ENCODE results near the gene PSKH1. TPM values are rescaled to one million over a fixed set of nuclear protein-coding genes. Genes with fewer than 3 reads are reported as not detected.
A peak's percentile ranks its signal among the peaks of the same experiment; 100 is the strongest.

The PSKH1 gene
- total and polyA plus RNA-seq, 10 donors: 5.0 to 31.3 (median 20.5) TPM

GRCh38 chr16:67878846-67879245, 14.2 kb upstream of the PSKH1 start:
- DNase-seq: no peak
- Histone ChIP-seq H3K36me3 (peaks cover 7 to 85% (median 78%) of the 10 kb centered on the region in 6 donors), H3K4me3 (no peak overlapping the region), H3K9me3 (no peaks in the 10 kb centered on the region), H3K4me1 (peaks cover 19 to 41% (median 29%) of the 10 kb centered on the region in 6 donors), H3K27me3 (replicated peaks in 1 of 7) (no peaks in the 10 kb centered on the region), H3K27ac (no peak overlapping the region)
- TF ChIP-seq POLR2A (IDR thresholded peaks at IDR 0.05): no peak
- no peak for TF ChIP-seq CTCF (IDR thresholded peaks at IDR 0.05 in 8 of 11, conservative IDR thresholded peaks at IDR 0.05 in 3 of 11)
- no peak for TF ChIP-seq POLR2AphosphoS5 (IDR thresholded peaks at IDR 0.05)
- intact Hi-C loops (cut with DNase I; ENCODE audit: low total_unique reads): no loop called here
- 95 to 100% (median 97%) methylated on average over 5 to 9 of the region's 9 CpGs for WGBS, 5 donors

- Histone ChIP-seq H3K27me3 (replicated peaks in 1 of 7) (no peaks in the 10 kb centered on the region), H3K9me3 (no peaks in the 10 kb centered on the region), H3K27ac (no peak overlapping the region), H3K4me1 (peaks cover 13 to 39% (median 24%) of the 10 kb centered on the region in 6 donors), H3K4me3 (no peak overlapping the region), H3K36me3 (peaks cover 7 to 91% (median 84%) of the 10 kb centered on the region in 6 donors)
- intact Hi-C loops (cut with DNase I; ENCODE audit: low total_unique reads): no loop called here
- 95 to 97% (median 96%) methylated on average over 9 to 12 of the region's 12 CpGs for WGBS, 5 donors
- DNase-seq: no peak
- TF ChIP-seq POLR2A (IDR thresholded peaks at IDR 0.05): no peak
- no peak for TF ChIP-seq CTCF (IDR thresholded peaks at IDR 0.05 in 8 of 11, conservative IDR thresholded peaks at IDR 0.05 in 3 of 11)
- no peak for TF ChIP-seq POLR2AphosphoS5 (IDR thresholded peaks at IDR 0.05)
Observed at GRCh38 chr16:67879462-67879861, 13.6 kb upstream of the PSKH1 start.

- Histone ChIP-seq H3K36me3 (peaks cover 7 to 96% (median 87%) of the 10 kb centered on the region in 6 donors), H3K27ac (no peak overlapping the region), H3K9me3 (no peaks in the 10 kb centered on the region)
Observed at GRCh38 chr16:67879936-67880335, 13.1 kb upstream of the PSKH1 start.

GRCh38 chr16:67880584-67880983, 12.5 kb upstream of the PSKH1 start:
- Histone ChIP-seq H3K27me3 (replicated peaks in 1 of 7) (no peaks in the 10 kb centered on the region), H3K4me3 (no peak overlapping the region), H3K9me3 (no peaks in the 10 kb centered on the region), H3K27ac (no peak overlapping the region), H3K36me3 (peaks cover 7 to 100% (median 94%) of the 10 kb centered on the region in 6 donors), H3K4me1 (peaks cover 3 to 28% (median 14%) of the 10 kb centered on the region in 6 donors)
- WGBS, 5 donors: 93 to 96% (median 94%) methylated on average over 13 of the region's 13 CpGs
- TF ChIP-seq CTCF (IDR thresholded peaks at IDR 0.05 in 8 of 11, conservative IDR thresholded peaks at IDR 0.05 in 3 of 11): no peak
- TF ChIP-seq POLR2A (IDR thresholded peaks at IDR 0.05): no peak
- TF ChIP-seq POLR2AphosphoS5 (IDR thresholded peaks at IDR 0.05): no peak
- DNase-seq: no peak
- intact Hi-C loops (cut with DNase I; ENCODE audit: low total_unique reads): no loop called here

More at GRCh38 chr16:67879936-67880335, 13.1 kb upstream of the PSKH1 start:
- no peaks in the 10 kb centered on the region for H3K27me3 ChIP-seq (replicated peaks in 1 of 7)
- 85 to 95% (median 90%) methylated on average over 3 to 5 of the region's 5 CpGs for WGBS, 5 donors
- intact Hi-C loops (cut with DNase I; ENCODE audit: low total_unique reads): no loop called here
- no peak overlapping the region for H3K4me3 ChIP-seq
- no peak for DNase-seq
- TF ChIP-seq POLR2AphosphoS5 (IDR thresholded peaks at IDR 0.05) (peak in 1 of 3 donors; percentile 31), POLR2A (IDR thresholded peaks at IDR 0.05) (no peak), CTCF (IDR thresholded peaks at IDR 0.05 in 8 of 11, conservative IDR thresholded peaks at IDR 0.05 in 3 of 11) (no peak)
- peaks cover 8 to 35% (median 20%) of the 10 kb centered on the region in 6 donors for H3K4me1 ChIP-seq
